ENCODE results near the gene DNAJC3.

DNA sequence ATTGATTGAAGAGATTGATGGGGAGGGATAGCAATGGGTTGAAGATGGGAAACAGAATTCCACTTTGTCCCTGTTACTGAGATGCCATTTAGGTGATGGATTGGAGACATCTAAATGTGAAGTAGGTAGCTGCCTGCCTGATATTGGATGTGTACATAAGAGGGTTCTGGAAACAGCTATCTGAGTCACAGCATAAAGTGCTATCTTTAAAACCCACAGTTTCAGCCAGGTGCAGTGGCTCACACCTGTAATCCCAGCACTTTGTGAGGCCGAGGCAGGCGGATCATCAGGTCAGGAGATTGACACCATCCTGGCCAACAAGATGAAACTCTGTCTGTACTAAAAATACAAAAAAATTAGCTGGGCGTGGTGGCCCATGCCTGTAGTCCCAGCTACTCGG is 72.6 kb downstream of the DNAJC3 start:
- TF ChIP-seq, protein P1, sequence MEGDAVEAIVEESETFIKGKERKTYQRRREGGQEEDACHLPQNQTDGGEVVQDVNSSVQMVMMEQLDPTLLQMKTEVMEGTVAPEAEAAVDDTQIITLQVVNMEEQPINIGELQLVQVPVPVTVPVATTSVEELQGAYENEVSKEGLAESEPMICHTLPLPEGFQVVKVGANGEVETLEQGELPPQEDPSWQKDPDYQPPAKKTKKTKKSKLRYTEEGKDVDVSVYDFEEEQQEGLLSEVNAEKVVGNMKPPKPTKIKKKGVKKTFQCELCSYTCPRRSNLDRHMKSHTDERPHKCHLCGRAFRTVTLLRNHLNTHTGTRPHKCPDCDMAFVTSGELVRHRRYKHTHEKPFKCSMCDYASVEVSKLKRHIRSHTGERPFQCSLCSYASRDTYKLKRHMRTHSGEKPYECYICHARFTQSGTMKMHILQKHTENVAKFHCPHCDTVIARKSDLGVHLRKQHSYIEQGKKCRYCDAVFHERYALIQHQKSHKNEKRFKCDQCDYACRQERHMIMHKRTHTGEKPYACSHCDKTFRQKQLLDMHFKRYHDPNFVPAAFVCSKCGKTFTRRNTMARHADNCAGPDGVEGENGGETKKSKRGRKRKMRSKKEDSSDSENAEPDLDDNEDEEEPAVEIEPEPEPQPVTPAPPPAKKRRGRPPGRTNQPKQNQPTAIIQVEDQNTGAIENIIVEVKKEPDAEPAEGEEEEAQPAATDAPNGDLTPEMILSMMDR (IDR thresholded peaks at IDR 0.05): no peak
- no peak for TF ChIP-seq ZFX (IDR thresholded peaks at IDR 0.05; ENCODE audit: borderline replicate concordance)
